ENCODE measurements around the gene ADCY6.

Gene ADCY6

DNA sequence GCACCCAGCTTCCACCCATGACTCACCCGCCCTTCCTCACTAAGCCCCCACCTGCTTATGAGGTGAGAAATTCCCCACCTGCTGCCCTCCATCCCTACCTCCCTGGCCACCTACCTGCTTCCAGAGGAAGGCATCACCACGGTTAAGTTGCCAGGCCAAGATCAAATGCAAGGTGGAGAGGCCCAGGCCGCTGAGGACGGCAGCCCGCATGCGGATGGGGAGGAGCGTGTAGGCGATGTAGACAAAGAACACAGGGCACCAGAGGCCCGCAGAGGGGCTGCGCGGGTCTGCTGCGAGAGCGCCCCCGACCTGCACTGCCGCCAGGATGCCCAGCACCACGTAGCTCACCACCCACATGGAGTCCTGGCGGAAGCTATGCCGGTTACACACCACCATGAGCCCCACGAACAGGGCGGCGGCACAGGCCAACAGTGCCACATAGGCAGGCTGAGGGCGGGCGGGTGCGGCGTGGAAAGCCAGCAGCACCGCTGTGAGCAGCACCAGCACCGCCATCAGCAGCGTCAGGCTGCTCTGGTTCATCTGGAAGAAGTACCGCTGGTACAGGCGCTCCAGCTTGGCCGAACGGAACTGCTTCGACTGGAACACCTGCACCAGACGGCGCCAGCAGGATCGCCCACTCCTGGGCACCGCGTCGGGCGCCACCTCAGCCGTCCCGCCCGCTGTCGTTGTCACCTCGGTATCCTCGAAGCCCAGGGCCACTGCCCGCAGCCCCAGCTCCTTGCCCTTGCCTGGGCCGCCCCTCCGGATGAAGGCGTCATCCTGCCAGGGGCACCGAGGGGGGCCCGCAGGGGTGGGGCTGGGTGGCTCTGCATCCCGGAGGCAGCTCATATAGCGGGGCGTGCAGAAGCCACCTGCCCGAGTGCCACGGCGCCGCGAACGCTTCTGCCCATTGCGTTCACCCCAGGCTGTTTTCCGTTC, 6.2 kb downstream of the ADCY6 start:
- DNase-seq: no peak

DNA sequence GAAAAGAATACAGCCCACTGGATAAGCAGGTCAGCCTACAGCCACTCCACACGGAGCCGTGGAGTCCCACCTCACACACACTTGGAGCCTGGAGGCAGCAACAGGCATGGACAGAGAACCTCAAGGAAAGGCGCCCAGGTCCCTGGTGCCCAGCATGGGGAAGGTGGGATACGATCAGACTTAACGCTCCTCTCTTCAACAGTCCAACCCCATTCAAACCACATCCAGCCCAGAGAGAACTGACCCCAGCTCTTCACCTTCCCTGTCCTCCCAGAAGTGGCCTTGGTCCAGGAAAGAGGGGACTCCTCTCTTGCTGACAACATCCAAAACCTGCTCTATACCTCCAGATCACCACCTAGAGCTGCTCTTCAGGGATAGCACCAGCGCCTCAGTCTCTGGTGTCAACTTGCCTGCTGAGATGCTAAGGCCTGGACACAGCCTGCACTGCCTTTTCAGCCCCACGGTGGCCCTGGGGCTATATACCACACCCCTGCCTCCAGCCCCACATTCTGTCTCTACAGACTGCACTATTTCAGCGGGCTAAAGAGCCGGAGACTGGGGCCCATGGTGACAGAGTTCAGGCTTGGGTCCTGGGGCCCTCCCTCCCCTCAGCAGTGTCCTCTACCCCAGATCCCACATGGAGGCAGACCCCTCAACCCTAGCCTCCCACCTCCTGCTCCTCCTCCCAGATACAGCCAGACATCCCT, 7.0 kb downstream of the ADCY6 start:
- no peak for DNase-seq

DNA sequence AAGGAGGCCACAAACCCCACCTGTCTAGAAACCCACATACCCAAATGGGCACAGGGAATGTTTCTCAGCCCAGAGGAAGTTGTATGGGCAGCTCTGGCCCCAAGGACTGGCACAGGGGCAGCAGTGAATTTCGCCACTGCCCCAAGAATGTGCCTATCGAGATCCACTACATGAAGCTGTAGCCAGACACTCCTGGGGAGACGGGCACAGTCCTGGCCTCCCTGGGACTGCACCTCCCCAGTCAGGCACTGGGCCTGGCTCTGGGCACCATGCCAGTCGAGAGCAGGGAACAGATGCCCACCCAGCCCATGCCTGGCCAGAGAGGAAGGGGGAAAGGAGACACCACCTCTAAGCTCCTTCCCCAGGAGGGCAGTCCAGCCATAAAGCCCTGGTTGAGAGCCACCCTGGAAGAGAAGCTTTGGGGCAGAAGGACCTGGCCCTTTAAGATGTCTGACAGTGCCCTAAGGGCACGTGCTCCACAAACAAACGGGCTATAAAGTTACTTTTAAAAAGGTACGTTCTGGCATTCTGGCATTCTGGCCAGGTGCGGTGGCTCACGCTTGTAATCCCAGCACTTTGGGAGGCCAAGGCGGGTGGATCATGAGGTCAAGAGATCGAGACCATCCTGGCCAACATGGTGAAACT, 8.4 kb downstream of the ADCY6 start:
- DNase-seq: no peak

DNA sequence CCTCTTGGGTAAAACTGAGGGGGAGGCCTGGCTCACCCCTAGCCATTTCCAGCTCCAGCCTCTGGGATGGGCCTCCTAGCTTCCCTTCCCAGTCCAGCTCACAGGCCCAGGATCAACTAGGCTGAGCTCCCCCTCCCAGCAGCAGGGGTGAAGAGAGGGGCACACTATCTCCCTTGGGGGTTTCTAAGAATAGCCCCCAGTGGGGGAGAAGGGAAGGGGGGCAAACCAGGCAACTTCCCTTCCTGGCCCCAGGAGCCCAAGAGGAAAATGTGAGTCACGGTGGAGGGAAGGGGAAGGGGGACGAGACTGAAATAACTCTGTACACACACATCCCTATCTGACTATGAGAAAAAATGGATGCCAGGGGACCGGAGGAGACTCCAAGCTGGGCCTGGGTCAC, 9.0 kb downstream of the ADCY6 start:
- DNase-seq: no peak

DNA sequence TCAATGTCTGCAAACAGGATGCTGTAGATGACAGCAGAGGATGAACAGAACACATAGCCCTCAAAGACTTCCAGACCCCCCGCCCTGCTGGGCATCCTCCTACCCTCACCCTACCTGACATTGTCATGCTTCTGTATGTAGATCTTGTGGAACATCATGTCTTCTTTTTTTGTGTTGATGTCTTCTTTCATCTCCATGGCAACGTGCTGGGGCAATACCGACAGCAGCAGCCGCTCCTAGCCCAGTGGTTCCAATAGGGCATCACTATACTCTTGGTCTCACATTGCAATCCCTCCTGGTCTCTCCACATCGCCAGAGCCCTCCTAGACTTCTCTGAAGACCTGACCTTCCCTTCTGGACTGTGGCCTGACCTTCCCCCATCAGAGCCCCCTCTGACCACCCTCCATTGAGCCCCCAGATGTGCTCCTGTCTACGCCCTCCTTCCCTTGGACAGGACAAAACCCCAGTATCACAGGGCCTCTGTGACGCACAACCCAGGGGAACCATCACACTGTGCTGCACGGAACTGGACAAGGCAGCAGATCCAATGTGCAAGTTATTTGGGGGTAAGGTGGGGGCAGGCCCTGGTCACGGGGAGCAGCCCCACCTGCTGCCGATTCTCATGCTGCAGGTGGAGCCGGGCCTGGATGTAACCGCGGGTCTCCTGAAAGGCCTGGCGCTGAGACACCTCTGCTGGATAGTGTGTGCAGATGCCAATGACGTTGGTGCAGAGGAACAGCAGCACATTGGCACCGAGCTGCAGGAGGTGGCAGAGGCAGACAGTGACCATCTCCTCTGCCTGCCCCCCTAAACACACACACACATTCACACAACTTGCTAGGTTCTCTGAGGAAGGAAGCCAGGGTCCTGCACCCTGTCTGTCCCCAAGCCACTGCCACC, 11.1 kb downstream of the ADCY6 start:
- DNase-seq: no peak

DNA sequence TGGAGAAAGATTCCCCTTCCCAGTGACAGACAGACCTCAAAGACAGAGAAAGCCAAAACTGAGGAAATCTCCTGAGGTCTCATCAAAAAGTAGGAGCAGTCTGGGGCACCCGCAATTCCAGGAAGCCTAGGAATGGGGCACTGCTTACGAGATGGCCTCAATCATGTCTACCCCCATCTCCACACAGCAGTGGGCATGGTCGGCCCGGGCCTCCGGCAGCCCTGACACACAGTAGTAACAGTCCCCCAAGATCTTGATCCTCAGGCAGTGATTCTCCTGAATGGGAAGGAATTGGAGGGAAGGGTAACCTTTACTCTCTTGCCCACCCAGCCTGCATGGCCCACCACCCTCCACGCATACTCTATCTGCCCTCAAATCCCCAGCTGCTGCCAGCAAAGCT, 11.9 kb downstream of the ADCY6 start:
- no peak for DNase-seq

DNA sequence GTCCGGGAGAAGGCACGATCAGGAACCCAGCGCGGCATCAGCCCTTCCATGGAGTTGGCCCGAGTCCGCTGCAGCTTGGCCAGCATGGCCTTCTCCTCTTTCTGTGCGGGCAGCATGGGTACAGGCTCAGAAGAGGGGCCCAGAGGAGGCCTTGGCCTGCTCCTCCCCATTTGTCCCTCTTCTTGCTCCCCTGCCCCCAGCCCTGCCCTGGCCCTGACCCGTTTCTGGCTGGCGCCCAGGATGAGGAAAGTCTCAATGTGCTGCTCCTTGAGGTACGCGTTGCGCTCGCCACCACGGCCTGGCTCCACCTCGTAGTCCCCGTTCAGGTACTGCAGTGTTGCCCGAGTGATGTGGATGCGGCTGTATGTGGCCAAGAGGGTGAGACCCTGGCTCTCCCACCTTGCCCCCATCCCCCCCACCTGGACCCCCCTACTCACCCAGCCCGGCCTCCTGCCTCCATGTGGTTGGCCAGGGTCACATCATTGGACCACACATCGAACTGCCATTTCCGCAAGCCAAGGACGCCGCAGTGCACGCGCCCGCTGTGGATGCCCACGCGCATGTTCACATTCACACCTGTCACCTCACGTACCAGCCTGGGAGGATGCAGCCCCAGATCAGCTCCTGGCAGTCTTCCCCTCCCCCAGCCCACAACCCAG, 12.8 kb downstream of the ADCY6 start:
- DNase-seq: no peak

DNA sequence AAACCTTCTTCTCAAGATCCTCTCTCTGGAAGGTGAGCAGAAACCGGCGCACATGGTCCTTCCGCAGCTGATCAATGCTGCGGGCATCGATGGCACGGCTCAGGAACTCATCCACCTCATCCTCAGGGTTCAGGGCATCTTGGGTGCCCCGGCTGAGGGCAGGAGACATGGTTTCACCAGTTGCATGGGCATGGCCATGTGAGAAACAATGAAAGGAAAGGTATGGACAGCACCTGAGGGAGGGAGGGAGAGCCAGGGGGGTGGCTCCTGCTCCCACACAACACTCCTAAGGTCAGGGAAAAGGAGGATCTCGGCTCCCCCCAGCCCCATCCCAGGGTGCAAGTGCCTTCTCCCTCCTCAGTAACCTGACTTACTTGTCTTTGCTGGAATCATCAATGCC, 13.6 kb downstream of the ADCY6 start:
- no peak for DNase-seq

DNA sequence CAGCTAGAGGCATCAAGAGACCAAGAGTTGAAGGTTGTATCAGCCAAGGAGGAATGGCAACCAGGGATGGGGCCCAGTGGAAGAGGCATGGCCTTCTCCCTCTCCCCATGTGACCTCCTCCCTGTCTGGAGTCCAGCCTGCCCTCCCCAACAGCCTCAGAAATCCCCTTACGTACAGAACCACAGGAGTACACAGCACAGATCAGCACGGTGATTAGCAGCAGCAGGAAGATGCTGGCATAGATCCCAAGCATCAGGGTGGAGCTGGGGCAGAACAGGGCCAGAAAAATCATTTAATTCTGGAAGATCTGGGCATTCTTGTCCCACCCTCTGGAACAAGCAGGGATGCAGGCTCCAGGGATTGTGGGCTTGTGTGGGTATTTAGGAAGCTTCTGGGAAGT, 14.4 kb downstream of the ADCY6 start:
- no peak for DNase-seq

DNA sequence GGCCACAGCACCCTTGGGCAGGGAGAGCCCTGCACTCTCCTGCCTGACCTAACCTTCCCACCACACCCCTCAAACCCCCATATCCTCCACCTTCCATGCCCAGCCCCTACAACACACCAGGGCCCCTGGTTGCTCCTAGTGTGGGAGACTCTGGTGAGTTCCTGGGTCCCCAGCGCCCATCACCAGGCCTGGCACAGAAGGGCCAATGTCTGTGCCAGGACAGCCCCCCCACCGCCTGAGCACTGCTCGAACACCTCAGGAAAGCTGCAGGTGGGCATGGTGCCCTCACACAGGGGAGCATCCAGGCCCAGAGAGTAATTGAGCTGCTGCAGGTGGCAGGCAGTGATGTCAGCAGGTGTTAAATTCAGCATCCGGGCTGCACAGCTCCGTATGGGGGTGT, 15.2 kb downstream of the ADCY6 start:
- DNase-seq: no peak

DNA sequence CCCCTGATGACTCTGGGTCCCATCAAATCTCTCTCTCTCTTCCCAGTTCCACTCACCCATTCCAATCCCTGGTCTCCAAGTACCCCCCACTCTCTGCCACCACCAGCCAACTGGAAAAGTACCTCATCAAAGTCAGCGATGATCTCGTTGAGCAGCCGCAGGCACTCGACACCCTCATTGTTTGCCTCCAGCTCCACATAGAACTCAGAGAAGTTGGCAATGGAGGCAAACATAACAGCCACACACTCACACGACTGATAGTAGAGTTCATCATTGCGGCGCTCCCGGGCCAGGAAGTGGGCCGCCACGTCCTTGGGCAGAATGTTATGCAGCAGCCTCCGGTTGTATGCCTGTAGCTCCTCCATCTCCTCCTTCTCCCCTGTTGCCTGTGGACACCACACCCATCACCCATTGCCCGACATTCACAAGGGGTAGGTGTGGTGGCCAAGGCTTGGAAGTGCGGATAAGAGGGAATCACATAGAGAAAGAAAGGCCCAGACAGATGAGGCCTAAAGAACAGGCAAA, 17.2 kb downstream of the ADCY6 start:
- no peak for DNase-seq

DNA sequence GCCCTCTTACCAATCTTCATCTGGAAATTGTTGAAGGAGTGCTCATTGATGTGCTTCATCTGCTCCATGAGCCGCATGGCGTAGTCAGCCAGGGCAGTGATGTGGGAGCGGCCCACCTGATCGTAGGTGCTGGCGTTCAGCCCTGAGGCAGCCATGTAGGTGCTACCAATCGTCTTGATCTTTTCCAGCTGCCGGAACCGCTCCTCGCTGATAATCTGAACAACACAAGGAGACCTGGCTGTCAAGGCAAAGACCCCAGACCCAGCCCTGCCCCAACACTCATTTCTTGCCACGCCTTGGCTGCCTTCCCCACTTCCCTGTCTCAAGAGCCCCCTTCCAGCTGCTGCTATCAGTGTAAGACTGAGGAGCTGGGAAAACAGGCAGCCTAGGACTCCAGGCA, 18.1 kb downstream of the ADCY6 start:
- DNase-seq: no peak

DNA sequence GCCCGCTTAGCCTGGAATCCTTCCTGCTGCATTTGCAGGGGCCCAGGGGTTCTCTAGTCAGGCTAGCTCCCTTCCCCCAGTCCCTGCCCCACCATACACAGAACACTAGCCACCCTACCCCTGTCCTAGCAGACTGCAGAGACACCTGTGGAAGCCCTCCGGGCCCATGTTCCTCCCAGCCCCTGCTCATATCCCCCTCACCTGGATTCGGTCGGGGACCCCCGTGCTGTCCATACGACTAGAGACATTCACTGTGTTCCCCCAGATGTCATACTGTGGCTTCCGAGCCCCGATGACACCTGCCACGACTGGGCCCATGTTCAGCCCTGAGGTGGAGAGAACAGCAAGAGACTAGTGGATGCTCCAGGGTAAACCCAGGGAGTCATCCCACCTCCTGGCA, 20.2 kb downstream of the ADCY6 start:
- DNase-seq: no peak

DNA sequence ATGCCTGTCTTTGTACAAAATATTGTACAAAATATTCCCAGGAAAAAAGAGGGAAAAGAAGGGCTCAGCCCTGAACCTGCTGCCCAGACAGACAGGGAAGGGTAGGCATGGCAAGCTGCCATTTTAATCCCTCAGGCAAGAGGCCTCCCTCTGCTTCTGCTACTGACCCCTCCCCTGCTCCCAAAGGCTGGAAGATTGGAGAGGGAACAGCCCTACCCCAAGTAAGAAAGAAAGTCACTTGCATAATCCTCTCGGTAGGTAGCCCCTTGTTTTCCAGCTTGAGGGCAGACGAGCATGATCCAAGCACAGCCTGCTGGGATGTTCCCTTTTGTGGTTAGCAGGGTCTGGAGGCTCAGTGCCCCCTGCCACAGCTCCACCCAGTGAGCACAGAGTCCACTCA, 20.7 kb downstream of the ADCY6 start:
- no peak for DNase-seq

DNA sequence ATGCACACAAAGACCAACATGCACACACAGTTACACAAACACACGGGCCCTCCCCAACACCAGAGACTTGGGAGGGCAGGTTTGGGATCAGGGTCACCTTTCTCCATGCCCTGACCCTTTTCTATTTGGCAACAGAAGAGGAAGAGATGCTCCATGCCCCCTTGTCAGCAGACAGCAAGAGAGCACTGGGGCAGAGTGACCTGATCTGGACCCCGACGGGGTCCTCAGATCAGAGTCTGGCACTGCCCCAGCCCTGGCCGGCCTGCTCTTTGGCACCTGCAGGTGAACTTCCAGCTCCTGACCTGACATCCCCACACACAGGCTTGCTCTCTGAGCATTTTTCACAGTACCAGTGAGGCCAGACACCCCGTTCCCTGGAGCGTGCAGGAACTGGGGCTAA, 21.4 kb downstream of the ADCY6 start:
- no peak for DNase-seq

DNA sequence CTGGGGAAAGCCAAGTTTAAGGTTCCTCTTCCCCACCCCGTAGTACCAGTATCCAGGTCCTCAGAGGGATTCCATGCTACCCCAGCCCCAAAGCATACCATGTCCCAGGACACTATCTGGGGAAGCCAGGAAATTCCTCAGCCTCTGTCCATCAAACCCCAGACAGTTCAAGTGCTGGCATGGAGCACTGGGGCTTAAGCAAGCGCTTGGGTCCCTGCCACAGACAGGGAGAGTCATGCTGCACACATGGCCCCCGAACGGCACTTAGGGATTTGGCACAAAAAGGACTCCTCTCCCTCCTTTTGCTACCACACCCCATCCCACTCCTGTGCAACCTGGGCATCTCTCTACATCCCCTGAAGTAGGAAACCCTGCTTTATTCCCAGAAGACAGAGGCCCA, 21.8 kb downstream of the ADCY6 start:
- DNase-seq: no peak

DNA sequence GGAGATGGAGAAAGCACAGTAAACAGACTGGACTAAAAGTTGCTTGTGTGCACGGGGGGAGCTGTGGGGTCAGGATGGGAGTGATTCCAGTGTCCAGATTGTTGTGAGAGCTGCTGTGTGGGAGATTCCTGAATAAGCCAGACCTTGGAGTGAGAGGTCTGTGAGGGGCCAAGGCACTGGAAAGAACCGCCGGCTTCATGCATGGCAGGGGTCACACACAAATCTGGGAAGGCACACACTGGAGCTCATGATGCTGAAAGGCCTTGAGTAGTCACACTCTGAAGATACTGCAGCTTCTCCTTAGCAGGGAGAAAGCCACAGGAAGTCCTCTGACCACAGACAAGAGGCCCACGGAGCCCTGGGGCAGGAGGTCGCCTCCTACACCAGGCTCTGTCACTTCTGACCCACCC, 23.1 kb downstream of the ADCY6 start:
- no peak for DNase-seq

DNA sequence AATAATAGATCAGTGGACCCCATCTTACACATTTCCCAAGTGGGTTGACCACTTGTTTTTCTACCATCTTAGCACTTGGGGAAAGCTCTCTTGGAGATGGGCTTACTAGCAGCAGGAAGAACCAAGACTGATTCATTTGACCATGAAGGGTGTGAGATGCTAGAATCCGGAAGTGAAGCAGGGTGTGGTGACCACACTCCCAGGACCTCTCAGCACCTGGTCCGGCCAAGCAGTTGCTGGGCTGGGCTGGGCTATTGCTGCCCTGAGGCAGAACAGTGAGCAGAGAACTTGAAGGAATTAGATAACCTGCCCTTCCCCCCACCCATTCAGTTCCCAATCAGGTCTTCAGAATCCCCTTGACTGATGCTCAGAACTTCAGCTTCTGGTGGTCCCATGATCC, 24.4 kb downstream of the ADCY6 start:
- DNase-seq: no peak

DNA sequence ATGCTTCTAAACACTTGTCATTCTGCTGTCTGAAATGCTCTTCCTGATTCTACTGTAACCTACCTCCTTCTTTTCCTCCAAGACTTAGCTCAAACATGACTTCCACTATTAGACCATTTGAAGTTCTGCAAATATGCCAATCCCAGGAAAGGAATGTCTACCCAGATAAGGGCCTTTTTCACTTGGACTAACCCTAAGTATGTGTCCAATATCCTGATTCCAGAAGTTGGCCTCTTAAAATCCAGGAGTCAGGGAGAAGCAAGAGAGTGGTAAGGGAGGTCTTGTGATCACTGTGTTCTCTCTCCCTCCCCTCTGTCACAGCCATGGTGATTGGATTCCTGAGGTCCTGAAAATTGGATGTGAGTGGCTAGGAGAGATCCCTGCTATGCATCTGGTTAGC, 30.2 kb downstream of the ADCY6 start:
- no peak for DNase-seq

DNA sequence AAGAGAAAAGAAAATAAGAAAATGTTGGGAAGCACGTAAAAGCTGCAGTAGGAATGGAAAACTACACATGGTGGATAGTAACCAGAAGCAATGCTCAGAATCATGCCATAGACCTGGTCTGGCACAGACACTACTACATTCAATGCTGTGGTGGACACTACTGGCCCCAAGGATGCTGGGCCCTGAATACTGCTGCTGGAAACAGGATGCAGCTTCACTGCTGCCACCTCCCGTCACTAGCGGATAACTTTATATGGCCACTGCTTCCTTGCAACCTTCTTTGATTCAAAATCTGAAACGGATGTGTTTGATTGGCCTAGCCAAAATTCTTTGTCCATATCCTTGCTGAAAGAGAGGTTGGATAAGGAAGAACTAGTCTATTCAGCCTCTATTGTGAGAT, 30.7 kb downstream of the ADCY6 start:
- DNase-seq: no peak

DNA sequence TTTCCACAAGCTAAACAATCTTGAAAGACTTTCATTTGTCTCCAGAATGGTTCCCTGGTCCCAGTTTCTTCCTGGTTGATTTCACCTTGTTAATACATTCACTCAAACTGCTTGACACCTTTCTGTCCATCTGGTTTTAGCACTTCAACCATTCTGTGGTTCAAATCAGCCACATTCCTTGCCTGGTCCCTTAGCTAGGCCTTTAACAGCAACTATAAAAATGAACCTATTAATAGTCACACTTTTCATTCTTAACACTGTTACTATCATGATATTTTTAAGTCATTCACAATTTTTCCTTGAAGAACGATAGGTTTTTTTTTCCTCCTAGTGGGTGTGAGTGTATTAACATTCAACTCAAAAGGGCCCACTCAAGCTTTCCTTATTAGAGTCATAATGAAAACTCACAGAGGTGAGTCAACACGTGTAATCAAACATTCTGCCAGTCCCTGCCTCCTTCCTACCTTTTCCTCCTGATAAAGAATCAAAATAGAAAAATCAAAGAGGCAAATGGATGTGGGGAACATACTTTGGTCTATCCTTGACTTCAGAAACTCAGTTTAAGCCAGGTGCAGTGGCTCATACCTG, 38.0 kb downstream of the ADCY6 start:
- DNase-seq: no peak

DNA sequence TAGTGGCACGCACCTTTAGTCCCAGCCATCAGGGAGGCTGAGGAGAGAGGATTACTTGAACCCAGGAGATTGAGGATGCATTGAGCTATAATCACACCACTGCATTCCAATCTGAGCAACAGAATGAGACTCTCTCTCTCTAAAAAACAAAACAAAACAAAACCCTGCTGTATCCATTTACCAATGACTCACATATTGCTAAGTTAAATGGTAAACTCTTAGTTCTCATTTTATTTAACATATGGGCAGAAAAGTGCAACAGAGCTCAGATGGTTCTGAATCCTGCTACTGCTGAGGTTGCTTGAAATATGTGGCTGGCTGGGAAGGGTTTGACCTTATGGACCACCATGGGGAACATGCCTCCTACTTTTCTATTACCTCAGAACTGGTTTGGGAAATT, 38.7 kb downstream of the ADCY6 start:
- DNase-seq: no peak

Data from activated naive CD4-positive, alpha-beta T cell (primary cell).